RWPE1 (cell line): Measurements from ENCODE around the gene CEP128.
A peak's percentile ranks its signal among the peaks of the same experiment; 100 is the strongest.

Experiments
- CTCF ChIA-PET: fragments of 350-600 bp; sonication (Branson Sonifier 250); formaldehyde crosslinking; extraction: SDS; loops from one replicate; lab custom pipeline; 2021; lab: Yijun Ruan, JAX
- POLR2A ChIA-PET: fragments of 400-600 bp; formaldehyde crosslinking; extraction: SDS; loops from one replicate; lab custom pipeline; 2020; ENCODE audit warnings: antibody characterized with exemption; ENCODE audit not compliant: low non-redundant PET; lab: Yijun Ruan, JAX
- DNase-seq: peaks from one replicate; pipeline ENCODE4 v3.0.0; 2012; ENCODE audit warnings: low spot score
- H3K27ac ChIP-seq: fragments of 450-650 bp; 2 replicates; pipeline ENCODE4 v1.5.1; 2017
- CTCF ChIP-seq: fragments of 450-650 bp; conservative IDR thresholded peaks from 2 replicates; pipeline ENCODE4 v1.5.1; 2017; ENCODE audit warnings: low read depth, mild to moderate bottlenecking

CEP128 gene

DNA sequence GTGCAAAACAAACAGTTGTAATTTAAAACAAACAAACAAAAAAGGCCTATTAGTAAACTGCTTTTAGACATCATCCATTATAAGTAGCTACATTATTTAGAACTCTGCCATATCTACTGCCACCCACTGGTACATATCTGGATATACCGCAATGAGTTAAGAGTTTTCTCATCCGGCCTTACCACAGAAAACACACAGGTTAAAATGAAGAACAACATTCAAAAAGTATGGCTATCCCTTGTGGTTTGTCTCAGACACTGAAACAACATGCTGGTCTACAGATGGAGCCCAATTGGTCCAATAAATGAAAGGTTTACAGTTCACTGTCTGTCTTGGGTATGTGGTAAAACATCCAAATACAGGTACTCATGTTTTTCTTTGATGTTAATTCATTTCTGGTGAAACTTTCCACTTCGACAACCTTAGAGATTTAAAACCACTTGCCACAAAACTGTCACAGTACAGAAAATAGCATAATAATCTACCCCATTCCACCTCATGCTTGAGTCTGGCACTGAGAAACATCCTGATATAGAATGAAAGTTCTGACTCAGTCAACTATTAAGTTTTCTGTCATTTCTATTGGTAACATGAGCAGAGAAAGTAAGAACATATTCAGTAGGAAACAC, 354.3 kb downstream of the CEP128 start:
- CTCF ChIA-PET: interaction anchor here (0.6 to 1.1 kb wide), 6 partner anchors 9 to 1600 kb away, joined by 3 to 9 read pairs (median 3); no protein-coding TSS in a partner anchor
- peak; percentile 6 for DNase-seq
- POLR2A ChIA-PET: no interaction called here
- H3K27ac ChIP-seq: no peak overlapping the region
- peak; percentile 25 for TF ChIP-seq CTCF

GRCh38 chr14:80586131-80586530, 355.4 kb downstream of the CEP128 start:
- ChIA-PET CTCF (interaction anchor here (0.5 kb wide), 1 partner anchor 129 kb away, joined by 4 read pairs; no protein-coding TSS in a partner anchor), POLR2A (no interaction called here)
- no peak overlapping the region for H3K27ac ChIP-seq
- TF ChIP-seq CTCF: no peak
- DNase-seq: no peak

- POLR2A ChIA-PET: no interaction called here
- no peak for DNase-seq
- TF ChIP-seq CTCF: no peak
- CTCF ChIA-PET: interaction anchor here (0.7 kb wide), 1 partner anchor 184 kb away, joined by 5 read pairs; no protein-coding TSS in a partner anchor
- no peak overlapping the region for H3K27ac ChIP-seq
Measured at GRCh38 chr14:80585506-80585835, 356.1 kb downstream of the CEP128 start.

DNA sequence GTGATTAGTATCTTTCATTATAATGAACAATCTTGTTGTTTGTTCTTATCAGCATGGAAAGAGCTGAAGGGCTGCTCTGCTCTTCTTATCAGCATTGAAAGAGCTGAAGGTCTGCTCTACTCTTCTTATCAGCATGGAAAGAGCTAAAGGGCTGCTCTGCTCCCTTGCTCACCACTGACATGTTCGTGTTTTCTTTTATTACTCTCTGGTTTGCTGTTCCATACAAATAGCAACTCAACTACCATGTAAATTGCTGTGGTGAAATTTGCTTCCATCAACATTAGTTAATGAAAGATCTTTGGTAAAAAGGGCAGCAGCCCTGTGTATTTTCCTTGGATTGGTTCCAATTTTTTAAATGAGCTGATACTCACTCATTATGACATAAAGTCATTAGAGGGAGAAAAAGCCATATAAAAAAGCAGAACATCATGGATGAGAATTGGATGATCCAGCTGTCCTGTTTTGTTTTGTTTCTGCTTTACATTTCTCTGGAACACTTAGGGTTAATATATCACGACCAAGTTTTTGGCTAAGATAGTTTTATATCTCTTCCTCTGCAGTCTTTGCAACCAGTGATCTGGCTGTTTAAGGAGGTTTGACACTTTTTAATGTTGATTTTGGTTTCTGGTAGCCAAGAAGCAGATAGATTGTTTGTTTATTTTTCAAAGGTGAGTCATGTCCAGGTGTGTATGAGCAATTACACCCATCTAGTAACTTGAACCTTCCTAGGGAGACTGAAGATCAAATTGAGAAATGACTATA, 356.6 kb downstream of the CEP128 start:
- TF ChIP-seq CTCF: no peak
- ChIA-PET CTCF (interaction anchor here (0.7 kb wide), 1 partner anchor 185 kb away, joined by 5 read pairs; no protein-coding TSS in a partner anchor), POLR2A (no interaction called here)
- DNase-seq: peak; percentile 68
- H3K27ac ChIP-seq: no peak overlapping the region

DNA sequence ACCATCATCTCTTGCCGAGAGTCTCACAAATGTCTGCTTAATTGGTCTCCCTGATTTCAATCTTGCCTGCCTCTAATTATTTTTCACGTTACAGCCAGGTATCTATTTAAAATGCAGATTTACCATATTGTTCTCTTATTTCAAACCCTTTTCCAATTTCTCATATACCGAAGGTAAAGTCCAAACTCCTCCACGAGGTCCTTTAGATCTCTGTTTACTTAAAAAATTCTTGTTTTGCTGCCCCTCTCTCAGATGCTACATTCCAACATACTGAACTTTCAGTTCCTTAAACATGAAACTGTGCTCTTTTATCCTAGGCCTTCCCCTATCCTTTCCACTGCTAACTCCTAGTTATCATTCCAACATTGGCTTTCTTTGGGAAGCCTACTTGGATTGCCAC, 363.9 kb downstream of the CEP128 start:
- no peak overlapping the region for H3K27ac ChIP-seq
- POLR2A ChIA-PET: no interaction called here
- no peak for TF ChIP-seq CTCF

GRCh38 chr14:80576401-80576800, 365.1 kb downstream of the CEP128 start:
- no peak overlapping the region for H3K27ac ChIP-seq
- POLR2A ChIA-PET: no interaction called here
- CTCF ChIA-PET: no interaction called here

More for the DNA sequence above, 363.9 kb downstream of the CEP128 start:
- CTCF ChIA-PET: no interaction called here
- DNase-seq: no peak

More at GRCh38 chr14:80576401-80576800, 365.1 kb downstream of the CEP128 start:
- no peak for DNase-seq
- no peak for TF ChIP-seq CTCF
